Memory B cell (primary cell): ENCODE data around the gene PRR14.
A peak's percentile ranks its signal among the peaks of the same experiment; 100 is the strongest.
"Not testable (repeated sequence)": the region's sequence is repeated elsewhere in the genome, so short reads cannot be mapped to it uniquely, and the experiment has no call there.

Experiments
- ATAC-seq: fragments of 150-1000 bp; cut with Tn5 transposase; 2 replicates; pipeline ENCODE4 v1.10.0; 2021; ENCODE audit warnings: low read depth, mild to moderate bottlenecking, moderate library complexity
- DNase-seq, 2 donors: peaks; one replicate each; pipeline ENCODE4 v3.0.0; 2022; ENCODE audit warnings: low spot score in 2 of 2
- H3K27ac Mint-ChIP-seq: one replicate; pipeline ENCODE4 v1.8.0; 2022; ENCODE audit warnings: mild to moderate bottlenecking, moderate library complexity, mixed read lengths
- H3K27me3 Mint-ChIP-seq: one replicate; pipeline ENCODE4 v1.8.0; 2022; ENCODE audit warnings: mixed read lengths
- H3K36me3 Mint-ChIP-seq: one replicate; pipeline ENCODE4 v1.8.0; 2022; ENCODE audit warnings: mild to moderate bottlenecking, mixed read lengths
- H3K4me1 Mint-ChIP-seq: one replicate; pipeline ENCODE4 v1.8.0; 2022; ENCODE audit warnings: mixed read lengths
- H3K4me3 Mint-ChIP-seq: one replicate; pipeline ENCODE4 v1.8.0; 2022; ENCODE audit warnings: mild to moderate bottlenecking, moderate library complexity, mixed read lengths
- H3K9me3 Mint-ChIP-seq: one replicate; pipeline ENCODE4 v1.8.0; 2022; ENCODE audit warnings: mixed read lengths

Gene PRR14

GRCh38 chr16:30677931-30678585, 27.3 kb downstream of the PRR14 start:
- ATAC-seq (no peak), DNase-seq (no peak)
- H3K36me3 Mint-ChIP-seq = no peaks in the 10 kb centered on the region
- H3K4me3 Mint-ChIP-seq = no peak overlapping the region
- H3K4me1 Mint-ChIP-seq = peaks cover 3% of the 10 kb centered on the region
- H3K9me3 Mint-ChIP-seq = no peaks in the 10 kb centered on the region
- no peak overlapping the region for H3K27ac Mint-ChIP-seq
- H3K27me3 Mint-ChIP-seq = no peaks in the 10 kb centered on the region

GRCh38 chr16:30678586-30678970, 27.8 kb downstream of the PRR14 start:
- Mint-ChIP-seq H3K27ac (no peak overlapping the region), H3K9me3 (no peaks in the 10 kb centered on the region), H3K27me3 (no peaks in the 10 kb centered on the region), H3K4me3 (no peak overlapping the region), H3K36me3 (no peaks in the 10 kb centered on the region), H3K4me1 (peaks cover 3% of the 10 kb centered on the region)
- ATAC-seq (no peak), DNase-seq (no peak)

- Mint-ChIP-seq H3K36me3 (no peaks in the 10 kb centered on the region), H3K4me3 (no peak overlapping the region), H3K9me3 (no peaks in the 10 kb centered on the region), H3K27ac (no peak overlapping the region), H3K27me3 (no peaks in the 10 kb centered on the region), H3K4me1 (peaks cover 3% of the 10 kb centered on the region)
- no peak for ATAC-seq
- DNase-seq = no peak
Measured at GRCh38 chr16:30680326-30680725, 29.6 kb downstream of the PRR14 start.

GRCh38 chr16:30688701-30689100, 37.9 kb downstream of the PRR14 start:
- no peaks in the 10 kb centered on the region for H3K36me3 Mint-ChIP-seq
- no peaks in the 10 kb centered on the region for H3K9me3 Mint-ChIP-seq
- ATAC-seq = no peak
- H3K27me3 Mint-ChIP-seq = no peaks in the 10 kb centered on the region
- no peak for DNase-seq
- H3K4me3 Mint-ChIP-seq = no peak overlapping the region
- no peak overlapping the region for H3K27ac Mint-ChIP-seq
- H3K4me1 Mint-ChIP-seq = peaks cover 4% of the 10 kb centered on the region

- H3K4me1 Mint-ChIP-seq = peaks cover 7% of the 10 kb centered on the region
- no peak for ATAC-seq
- DNase-seq = no peak
- H3K9me3 Mint-ChIP-seq = no peaks in the 10 kb centered on the region
- H3K4me3 Mint-ChIP-seq = no peak overlapping the region
- no peaks in the 10 kb centered on the region for H3K27me3 Mint-ChIP-seq
- no peaks in the 10 kb centered on the region for H3K36me3 Mint-ChIP-seq
- no peak overlapping the region for H3K27ac Mint-ChIP-seq
Measured at GRCh38 chr16:30691907-30692306, 41.1 kb downstream of the PRR14 start.

- no peak for DNase-seq
- Mint-ChIP-seq H3K27me3 (no peaks in the 10 kb centered on the region), H3K4me3 (no peak overlapping the region), H3K4me1 (peaks cover 8% of the 10 kb centered on the region), H3K9me3 (no peaks in the 10 kb centered on the region), H3K36me3 (no peaks in the 10 kb centered on the region), H3K27ac (no peak overlapping the region)
- ATAC-seq = no peak
Measured at GRCh38 chr16:30692396-30693064, 41.8 kb downstream of the PRR14 start.

GRCh38 chr16:30694926-30695693, 44.4 kb downstream of the PRR14 start:
- Mint-ChIP-seq H3K9me3 (no peaks in the 10 kb centered on the region), H3K36me3 (peaks cover under 1% of the 10 kb centered on the region), H3K27me3 (no peaks in the 10 kb centered on the region), H3K27ac (no peak overlapping the region), H3K4me1 (peaks cover 18% of the 10 kb centered on the region), H3K4me3 (no peak overlapping the region)
- DNase-seq (no peak), ATAC-seq (no peak)

GRCh38 chr16:30696646-30697045, 45.9 kb downstream of the PRR14 start:
- H3K4me3 Mint-ChIP-seq, H3K36me3 Mint-ChIP-seq, H3K9me3 Mint-ChIP-seq, H3K27me3 Mint-ChIP-seq, ATAC-seq, H3K27ac Mint-ChIP-seq, DNase-seq: not testable (repeated sequence)
- peaks cover 17% of the 10 kb centered on the region for H3K4me1 Mint-ChIP-seq

DNA sequence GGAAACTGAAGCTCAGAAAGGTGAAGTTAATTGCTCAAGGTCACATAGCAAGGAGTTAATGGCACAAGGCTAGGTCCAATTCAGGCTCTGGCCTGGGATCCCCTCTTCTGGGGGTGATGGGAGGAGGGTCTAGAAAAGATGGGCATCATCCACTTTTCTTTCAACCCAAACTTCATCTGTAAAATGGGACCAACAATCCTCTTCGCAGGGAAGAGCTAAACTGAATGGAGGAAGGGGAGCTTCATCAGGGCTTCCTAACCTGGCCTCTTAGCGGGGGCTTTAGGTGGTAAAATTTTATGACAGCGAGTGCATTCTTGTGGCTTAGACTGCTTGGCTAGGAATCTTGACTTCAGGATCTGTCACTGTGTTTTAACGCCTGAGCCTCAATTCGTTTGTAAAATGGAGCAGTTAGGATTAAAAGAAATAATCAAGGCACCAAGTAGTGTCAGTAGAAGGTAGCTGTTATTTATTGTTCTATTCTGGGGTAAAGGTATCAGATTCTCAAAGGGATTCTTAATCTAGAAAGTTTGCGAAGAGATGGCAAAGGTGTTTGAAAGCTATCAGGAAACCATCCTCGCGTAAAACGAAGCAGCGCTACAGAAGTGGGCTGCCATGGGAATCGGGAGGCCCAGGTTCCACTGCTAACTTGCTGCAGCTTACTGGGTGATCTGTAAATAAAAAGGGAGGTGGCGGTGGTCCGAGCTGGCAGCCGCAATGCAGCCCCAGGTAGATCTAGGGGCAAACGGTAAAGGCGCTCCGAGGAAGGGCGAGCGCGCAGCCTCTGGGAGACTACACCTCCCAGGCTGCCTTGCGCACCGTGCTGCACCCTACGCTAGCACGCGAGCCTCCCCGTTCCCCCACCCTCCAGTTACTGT, 46.7 kb downstream of the PRR14 start:
- no peak for DNase-seq
- Mint-ChIP-seq H3K27ac (peak overlapping the region; percentile 100), H3K4me1 (peaks cover 16% of the 10 kb centered on the region)

DNA sequence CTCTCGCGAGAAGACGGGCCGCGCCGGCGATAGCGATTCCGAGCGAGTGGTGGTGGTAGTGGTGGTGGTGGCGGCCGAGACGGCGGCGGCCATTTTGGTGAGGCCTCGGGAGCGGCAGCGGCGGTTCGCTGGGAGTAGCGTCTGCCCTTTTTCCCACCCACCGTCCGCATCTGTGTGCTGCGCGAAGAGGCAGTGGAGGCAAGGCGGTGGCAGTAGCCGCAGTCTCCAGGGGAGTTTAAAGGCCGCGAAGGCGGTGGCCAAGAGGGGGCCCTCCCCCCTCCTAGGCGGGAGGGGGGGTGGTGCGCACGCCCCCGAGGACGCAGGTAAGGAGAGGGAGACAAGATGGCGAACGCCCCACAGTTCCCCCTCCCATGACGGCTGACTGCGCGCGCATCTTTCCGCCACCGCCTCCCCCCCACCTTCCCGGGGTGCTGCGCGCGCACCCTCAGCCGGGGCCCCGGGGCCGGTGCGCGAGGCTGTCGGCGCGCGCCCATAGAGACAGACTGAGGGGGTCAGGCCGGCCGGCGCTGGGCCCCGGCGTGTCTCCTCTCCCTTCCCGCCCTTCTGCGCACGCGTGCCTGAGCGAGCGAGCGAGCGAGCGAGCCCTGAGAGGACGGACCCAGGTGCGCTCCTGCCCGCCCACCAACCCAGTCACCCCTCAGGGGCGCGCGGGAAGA, 47.5 kb downstream of the PRR14 start:
- DNase-seq = peak; percentile 98
- H3K4me1 Mint-ChIP-seq = peaks cover 16% of the 10 kb centered on the region
- peak; percentile 72 for ATAC-seq
- H3K9me3 Mint-ChIP-seq = no peaks in the 10 kb centered on the region
- peaks cover 11% of the 10 kb centered on the region for H3K36me3 Mint-ChIP-seq
- peak overlapping the region; percentile 100 for H3K27ac Mint-ChIP-seq
- H3K27me3 Mint-ChIP-seq = no peaks in the 10 kb centered on the region
- peak overlapping the region; percentile 90 for H3K4me3 Mint-ChIP-seq

More for the DNA sequence above, 46.7 kb downstream of the PRR14 start:
- Mint-ChIP-seq H3K9me3 (no peaks in the 10 kb centered on the region), H3K36me3 (peaks cover 5% of the 10 kb centered on the region), H3K27me3 (no peaks in the 10 kb centered on the region), H3K4me3 (peak overlapping the region; percentile 90)
- ATAC-seq = peak; percentile 86

DNA sequence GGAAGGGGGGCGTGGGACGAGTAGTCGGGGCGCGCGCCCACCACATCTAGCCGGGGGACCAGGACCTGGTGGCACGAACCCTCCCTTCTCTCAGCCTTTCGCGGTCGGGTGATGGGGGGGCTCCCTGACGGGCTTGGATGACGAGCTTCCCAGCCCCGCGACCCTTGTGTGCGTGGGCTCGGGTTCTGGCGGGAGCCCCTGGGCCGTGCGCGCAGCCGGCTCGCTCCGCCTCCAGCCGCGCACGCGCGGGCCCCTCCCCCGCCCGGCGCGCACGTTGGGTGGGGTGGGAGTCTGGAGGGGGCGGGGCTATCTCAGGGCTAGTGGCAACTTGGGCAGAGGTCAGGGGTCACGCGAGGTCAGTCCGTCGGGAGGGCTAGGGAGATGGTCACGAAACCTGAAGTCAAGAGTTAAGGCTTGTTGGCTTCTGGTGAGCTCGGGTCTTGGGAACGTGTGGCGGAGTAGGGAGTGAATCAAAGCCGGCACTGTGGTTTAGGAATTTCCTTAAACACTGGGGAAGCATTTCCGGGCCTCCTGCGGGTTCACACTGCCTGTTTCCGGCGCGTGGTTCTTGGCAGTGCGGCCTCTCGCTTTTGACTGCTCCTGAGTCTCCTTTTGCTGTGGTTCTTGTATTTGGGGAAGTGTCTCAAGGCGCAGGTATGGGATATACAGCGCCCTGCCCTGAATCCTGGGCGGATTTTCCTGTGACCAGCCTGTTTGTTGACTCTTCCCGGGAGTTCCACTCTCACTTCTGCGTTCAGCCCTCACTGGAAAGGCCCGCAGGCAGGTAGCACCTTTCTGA, 48.3 kb downstream of the PRR14 start, which contains the start of gene SRCAP:
Gene SRCAP (plus strand): TSS at position 356 of the 799 bp plus-strand sequence. CDS start 1,654 bp downstream, outside the sequence.
- peak within 1 kb of the TSS; percentile 100 for H3K27ac Mint-ChIP-seq
- peaks cover 11% of the 10 kb centered on the region for H3K4me1 Mint-ChIP-seq
- no peaks in the 10 kb centered on the region for H3K9me3 Mint-ChIP-seq
- peak; percentile 19 for ATAC-seq
- peak within 1 kb of the TSS; percentile 90 for H3K4me3 Mint-ChIP-seq
- no peaks in the 10 kb centered on the region for H3K27me3 Mint-ChIP-seq
- peaks cover 13% of the 10 kb centered on the region for H3K36me3 Mint-ChIP-seq
- DNase-seq = peak; percentile 70 to 71

- Mint-ChIP-seq H3K4me3 (peak overlapping the region; percentile 90), H3K27me3 (no peaks in the 10 kb centered on the region), H3K9me3 (no peaks in the 10 kb centered on the region), H3K4me1 (peaks cover 11% of the 10 kb centered on the region), H3K27ac (peak overlapping the region; percentile 100), H3K36me3 (peaks cover 16% of the 10 kb centered on the region)
- no peak for ATAC-seq
- no peak for DNase-seq
Measured at GRCh38 chr16:30699615-30700099, 48.9 kb downstream of the PRR14 start.
